NCI-H510A (cell line): ENCODE measurements around the gene PITX2.

Experiments
- DNase-seq: peaks from one replicate; lab custom pipeline; 2025; lab: John Stamatoyannopoulos, UW

PITX2 gene

GRCh38 chr4:110636171-110636679, 13.3 kb upstream of the PITX2 start:
- DNase-seq = no peak

GRCh38 chr4:110635163-110635865, 12.4 kb upstream of the PITX2 start:
- no peak for DNase-seq

GRCh38 chr4:110634350-110635162, 11.7 kb upstream of the PITX2 start:
- DNase-seq = no peak

- no peak for DNase-seq
Measured at GRCh38 chr4:110633358-110634341, 10.8 kb upstream of the PITX2 start.

GRCh38 chr4:110632506-110633357, 9.9 kb upstream of the PITX2 start:
- DNase-seq = no peak

GRCh38 chr4:110631584-110632505, 9.0 kb upstream of the PITX2 start:
- DNase-seq = peak; percentile 62

- no peak for DNase-seq
Measured at GRCh38 chr4:110630688-110631402, 8.0 kb upstream of the PITX2 start.

- no peak for DNase-seq
Measured at GRCh38 chr4:110629780-110630687, 7.2 kb upstream of the PITX2 start.

- DNase-seq = no peak
Measured at GRCh38 chr4:110629214-110629754, 6.4 kb upstream of the PITX2 start.

- no peak for DNase-seq
Measured at GRCh38 chr4:110628663-110629213, 5.9 kb upstream of the PITX2 start.

- DNase-seq = no peak
Measured at GRCh38 chr4:110627977-110628662, 5.2 kb upstream of the PITX2 start.

GRCh38 chr4:110626532-110627153, 3.8 kb upstream of the PITX2 start:
- no peak for DNase-seq

GRCh38 chr4:110625576-110626257, 2.8 kb upstream of the PITX2 start:
- no peak for DNase-seq

GRCh38 chr4:110624904-110625494, 2.1 kb upstream of the PITX2 start:
- DNase-seq = no peak

GRCh38 chr4:110624398-110624780, 1.5 kb upstream of the PITX2 start:
- no peak for DNase-seq
